ENCODE data around the gene PAX9.

PAX9 gene

GRCh38 chr14:36661506-36662257 is at the start of gene PAX9:
Gene PAX9 (plus strand): TSS chr14:36661860. CDS start chr14:36662090, 230 bp downstream.
- DNase-seq = peak; percentile 67

DNA sequence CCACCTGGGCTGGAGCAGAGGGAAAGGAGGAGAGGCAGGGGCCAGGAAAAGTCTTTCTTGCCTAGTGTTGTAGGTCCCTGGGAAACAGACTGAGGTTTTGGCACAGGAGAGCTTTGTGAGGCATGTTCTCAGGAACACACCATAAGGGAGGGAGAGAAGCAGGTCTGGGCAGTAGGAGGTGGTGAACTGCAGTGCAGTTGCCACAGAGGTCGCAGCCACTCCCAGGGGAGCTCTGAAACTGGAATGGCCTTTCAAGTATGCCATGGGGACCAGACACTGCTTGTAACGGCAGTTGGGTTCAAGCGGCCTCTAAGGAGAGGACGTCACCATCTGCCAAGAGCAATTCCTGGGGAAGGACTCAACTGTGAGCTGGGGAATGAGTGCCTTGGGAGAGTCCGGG is 43.8 kb upstream of the PAX9 start:
- no peak for DNase-seq

DNA sequence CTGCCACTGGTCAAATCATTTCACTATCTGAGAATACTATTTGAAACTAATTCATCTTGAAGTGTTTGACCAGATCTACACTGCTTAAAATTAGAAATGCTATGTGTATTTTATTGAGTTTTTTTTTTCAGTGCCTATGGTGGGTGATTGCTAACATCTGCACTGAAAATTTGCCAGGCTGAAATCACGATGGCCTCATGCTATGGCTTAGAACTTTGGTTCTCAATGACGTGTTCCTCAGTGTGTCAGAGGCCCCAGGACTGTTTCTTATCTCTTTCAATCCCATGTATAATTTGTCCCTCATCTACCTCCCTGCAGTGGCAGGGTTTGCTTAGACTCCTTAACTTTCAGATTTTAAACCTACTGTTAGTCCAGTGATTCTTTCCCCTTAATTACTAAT is 43.0 kb upstream of the PAX9 start:
- no peak for DNase-seq

DNA sequence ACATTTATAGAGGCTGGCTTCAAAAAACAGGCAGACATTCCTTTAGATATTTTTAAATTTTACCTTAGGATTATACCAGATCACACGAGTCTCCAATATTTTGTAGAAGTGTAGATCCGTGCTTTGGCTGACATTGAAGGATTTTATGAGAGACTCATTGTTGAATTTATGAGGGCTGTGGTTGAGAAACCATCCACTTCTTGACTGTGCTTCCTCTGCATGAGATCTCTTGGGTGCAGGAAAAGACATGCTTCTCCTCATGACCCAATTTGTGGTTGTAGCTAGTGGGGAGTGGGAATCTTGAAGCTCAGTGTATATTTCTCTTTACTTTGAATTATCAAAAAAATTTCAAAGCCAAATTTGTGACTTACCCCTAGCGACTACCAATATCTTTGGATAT is 42.5 kb upstream of the PAX9 start:
- DNase-seq = no peak

DNA sequence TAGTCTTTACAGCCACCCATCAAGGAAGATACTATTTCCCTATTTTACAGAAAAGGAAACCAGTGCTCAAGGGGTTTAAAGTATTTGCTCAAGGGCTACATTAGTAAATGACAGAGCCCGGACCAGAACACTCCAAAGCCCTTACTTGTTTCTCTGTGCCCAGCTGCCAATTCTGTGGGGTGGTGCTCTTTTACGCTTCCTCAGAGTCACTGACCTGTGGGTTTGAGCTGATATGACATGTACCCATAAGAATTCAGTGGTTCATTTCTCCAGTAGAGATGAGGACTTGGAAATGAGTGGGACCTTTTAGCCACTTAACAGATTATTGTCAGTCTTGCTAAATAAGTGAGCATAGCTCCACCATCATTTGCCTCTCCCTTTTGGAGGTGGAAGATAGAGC is 41.8 kb upstream of the PAX9 start:
- no peak for DNase-seq

- DNase-seq = no peak
Measured at GRCh38 chr14:36625014-36625413, 36.6 kb upstream of the PAX9 start.

- DNase-seq = no peak
Measured at GRCh38 chr14:36625436-36625835, 36.2 kb upstream of the PAX9 start.

- no peak for DNase-seq
Measured at GRCh38 chr14:36626151-36626550, 35.5 kb upstream of the PAX9 start.

GRCh38 chr14:36627981-36628380 is 33.7 kb upstream of the PAX9 start:
- DNase-seq = no peak

- DNase-seq = no peak
Measured at GRCh38 chr14:36633580-36633979, 28.1 kb upstream of the PAX9 start.

GRCh38 chr14:36646664-36647416 is 14.8 kb upstream of the PAX9 start:
- DNase-seq = no peak

DNA sequence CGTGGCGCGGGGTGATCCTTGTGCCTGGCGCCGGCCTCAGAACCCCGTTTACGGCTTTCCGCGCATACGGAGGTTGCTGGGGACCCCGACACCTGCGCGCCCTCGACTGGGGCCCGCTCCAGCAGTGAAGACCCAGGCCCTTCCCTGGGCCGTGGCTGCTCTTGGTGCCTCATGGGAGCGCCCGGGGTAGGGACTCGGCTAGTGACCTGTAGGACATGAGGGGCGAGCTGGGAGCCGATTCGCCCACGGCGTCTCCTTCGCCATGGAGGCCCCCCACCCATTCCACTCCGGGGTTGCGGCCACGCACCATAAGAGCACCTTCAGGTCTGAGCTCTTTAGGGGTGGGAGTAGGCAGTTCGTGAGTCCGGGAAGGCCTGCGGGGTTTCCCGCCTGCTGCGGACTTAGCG is 14.2 kb upstream of the PAX9 start:
- no peak for DNase-seq

GRCh38 chr14:36647824-36648753 is 13.6 kb upstream of the PAX9 start:
- no peak for DNase-seq

DNA sequence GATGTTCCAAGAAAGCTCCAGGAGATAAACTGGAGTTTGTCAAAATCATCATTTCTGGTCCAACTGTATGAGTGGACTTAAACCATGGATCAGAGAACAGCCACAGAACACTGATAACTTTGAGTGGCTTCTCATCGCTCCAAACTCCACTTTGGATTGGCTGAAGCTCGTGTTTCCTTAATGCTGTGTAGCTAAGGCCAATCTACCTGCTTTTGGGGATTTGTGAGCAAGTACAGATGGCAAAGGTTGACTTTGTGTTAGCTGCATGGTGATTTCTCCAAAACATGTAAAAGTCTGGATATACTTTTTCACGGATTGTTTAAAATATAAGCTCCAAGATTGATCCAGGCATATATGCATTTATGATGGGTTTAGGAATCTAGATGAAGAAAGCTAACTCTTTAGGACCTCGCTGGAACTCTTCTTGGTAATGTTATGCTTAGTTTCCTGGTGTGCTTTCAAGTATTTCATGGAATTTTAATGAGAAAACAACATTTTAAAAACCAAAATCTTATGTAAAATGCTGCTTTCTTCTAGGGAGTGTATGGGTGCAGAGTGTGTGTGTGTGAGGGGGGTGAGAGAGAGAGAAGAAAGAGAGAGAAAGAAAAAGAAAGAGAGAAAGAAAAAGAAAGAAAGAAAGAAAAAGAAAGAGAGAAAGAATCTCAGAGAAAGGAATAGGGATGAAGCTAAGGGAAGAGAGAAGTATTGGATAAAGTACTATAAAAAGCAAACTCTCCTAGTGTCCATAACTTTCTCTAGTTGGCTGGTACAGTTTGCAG is 11.6 kb upstream of the PAX9 start:
- DNase-seq = no peak

DNA sequence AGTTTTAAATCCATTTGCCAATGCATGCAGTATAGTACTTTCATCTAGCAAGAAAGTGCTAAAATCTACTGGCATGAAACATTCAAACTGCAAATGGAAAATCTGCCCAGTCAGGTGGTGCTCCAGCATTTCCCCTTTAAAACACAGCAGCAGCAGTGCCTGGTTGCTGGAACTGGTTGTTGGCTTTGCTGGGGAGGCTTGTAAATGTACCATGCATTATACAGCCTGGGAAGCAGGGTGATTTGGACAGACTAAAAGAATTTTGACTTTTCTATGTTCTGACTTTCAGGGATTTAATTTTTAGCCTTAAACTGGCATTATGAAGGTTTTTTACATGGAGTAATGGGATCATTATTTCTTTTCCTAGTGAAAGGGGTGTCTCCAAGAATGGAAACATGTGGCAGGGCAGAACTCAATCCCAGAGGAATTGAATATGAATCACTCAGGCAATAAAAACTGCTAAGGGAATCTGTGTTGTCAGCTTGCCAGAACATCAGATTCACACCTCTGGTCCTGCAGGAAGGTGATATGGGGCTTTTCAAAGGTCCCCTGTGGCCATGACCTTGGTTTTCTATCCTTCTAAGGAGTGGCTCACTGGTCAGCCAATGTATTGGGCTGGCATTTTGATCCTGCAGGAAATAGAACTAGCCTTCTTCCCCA is 9.0 kb upstream of the PAX9 start:
- DNase-seq = no peak

- no peak for DNase-seq
Measured at GRCh38 chr14:36653413-36653812, 8.2 kb upstream of the PAX9 start.

DNA sequence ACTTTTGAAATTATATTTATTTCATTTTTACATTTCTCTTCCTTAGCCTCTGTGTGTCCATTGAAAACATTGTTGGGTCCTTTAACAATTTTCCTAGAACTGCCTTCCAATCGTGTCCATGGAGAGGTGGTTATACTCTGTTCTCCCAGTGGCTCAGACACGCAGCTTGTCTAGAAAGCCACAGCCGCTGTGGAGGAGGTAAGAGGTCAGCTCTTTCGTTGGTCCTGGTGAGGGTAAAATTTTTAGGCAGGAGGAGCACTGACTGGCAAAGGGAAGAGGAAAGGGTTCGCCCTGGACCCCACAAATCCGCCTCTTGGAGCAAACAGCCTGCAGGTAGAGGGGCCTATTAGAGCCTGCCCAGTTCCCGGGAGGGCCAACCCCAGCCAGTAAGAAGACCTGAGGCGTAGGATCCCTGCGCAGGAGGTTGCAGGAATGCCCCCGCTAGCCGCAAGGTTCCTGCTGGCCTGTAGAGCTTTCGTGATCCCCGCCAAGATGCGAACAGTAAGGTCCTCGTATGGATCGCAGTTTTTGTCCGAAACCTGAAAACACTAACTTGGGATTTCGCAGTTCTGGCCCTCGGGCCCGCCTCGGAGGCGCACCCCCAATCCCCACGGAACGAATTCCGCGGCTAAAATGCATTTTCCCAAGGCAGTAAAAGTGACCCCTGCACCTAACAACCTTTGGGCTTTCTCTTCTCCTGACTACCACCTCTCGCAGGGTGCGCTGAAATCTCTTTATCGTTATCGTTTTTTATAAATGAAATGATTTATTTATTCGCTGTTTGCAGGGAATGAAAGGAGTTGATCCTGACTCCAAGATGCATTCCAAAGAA is 7.5 kb upstream of the PAX9 start:
- no peak for DNase-seq

- no peak for DNase-seq
Measured at GRCh38 chr14:36654794-36655381, 6.8 kb upstream of the PAX9 start.

DNA sequence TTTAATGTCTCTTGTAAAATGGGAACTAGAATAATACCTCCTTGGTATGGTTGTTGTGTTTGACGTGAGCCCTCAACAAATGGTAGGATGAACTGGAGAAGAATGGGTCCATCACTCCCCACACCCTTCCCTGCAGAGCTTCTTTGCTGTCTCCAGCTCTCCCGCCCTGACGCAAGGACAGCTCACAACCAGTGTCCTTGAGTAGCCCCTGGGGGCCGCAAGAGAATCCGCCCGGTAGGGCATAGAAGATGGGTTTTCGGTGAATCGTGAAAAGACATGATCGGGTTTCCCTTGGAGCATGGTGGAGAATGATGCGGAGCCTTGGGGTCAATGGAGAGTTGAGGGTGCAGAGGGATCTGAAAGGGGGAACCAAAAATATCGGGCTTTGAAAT is 6.1 kb upstream of the PAX9 start:
- DNase-seq = no peak

- peak; percentile 42 for DNase-seq
Measured at GRCh38 chr14:36655963-36656686, 5.5 kb upstream of the PAX9 start.
